H1 (cell line): Measurements from ENCODE around the gene CLBA1. TPM values are rescaled to one million over a fixed set of nuclear protein-coding genes. Genes with fewer than 3 reads are reported as not detected.

Experiments
- CTCF ChIA-PET: fragments of 300-600 bp; sonication (Branson Sonifier 250); formaldehyde crosslinking; loops from one replicate; lab custom pipeline; 2021; ENCODE audit not compliant: partially characterized antibody; lab: Charles Lee
- POLR2A ChIA-PET: fragments of 300-600 bp; sonication (Branson Sonifier 250); formaldehyde crosslinking; loops from one replicate; lab custom pipeline; 2021; ENCODE audit warnings: inconsistent platforms; ENCODE audit not compliant: partially characterized antibody; lab: Charles Lee
- DNase-seq, 2 experiments: peaks; one replicate each; pipeline versions ENCODE4 v3.0.0 to v3.0.0-alpha.2; 2010 to 2022; ENCODE audit warnings: low spot score in 2 of 2, low read depth in 1 of 2, mixed read lengths in 1 of 2
- FAIRE-seq: peaks from 2 replicates; lab custom pipeline; 2011; peaks lifted over from hg19 to GRCh38; lab: Jason Lieb, UNC
- H2AFZ ChIP-seq: 2 replicates; pipeline ENCODE4 v1.8.1; 2012; ENCODE audit warnings: low read length, inconsistent platforms
- H2AK5ac ChIP-seq: 2 replicates; pipeline ENCODE4 v1.6.1; 2013; ENCODE audit warnings: low read depth, low read length
- H2BK120ac ChIP-seq: replicated peaks from 2 replicates; pipeline ENCODE3; 2013; ENCODE audit warnings: low read depth, low read length, inconsistent platforms
- H2BK12ac ChIP-seq: 2 replicates; pipeline ENCODE4 v1.6.1; 2013; ENCODE audit warnings: low read depth, low read length
- H2BK15ac ChIP-seq: 2 replicates; pipeline ENCODE4 v1.6.1; 2013; ENCODE audit warnings: low read length
- H2BK20ac ChIP-seq: 2 replicates; pipeline ENCODE4 v1.6.1; 2013; ENCODE audit warnings: low read length
- H2BK5ac ChIP-seq: 2 replicates; pipeline ENCODE4 v1.6.1; 2013; ENCODE audit warnings: low read depth, low read length
- H3K14ac ChIP-seq: 2 replicates; pipeline ENCODE4 v1.6.1; 2013; ENCODE audit warnings: inconsistent platforms; ENCODE audit not compliant: insufficient read length
- H3K18ac ChIP-seq: 2 replicates; pipeline ENCODE4 v1.6.1; 2013; ENCODE audit warnings: low read length; ENCODE audit errors: extremely low read depth
- H3K23ac ChIP-seq: 2 replicates; pipeline ENCODE4 v1.6.1; 2013; ENCODE audit warnings: inconsistent platforms; ENCODE audit not compliant: insufficient read length
- H3K23me2 ChIP-seq: 2 replicates; pipeline ENCODE4 v1.6.1; 2013; ENCODE audit warnings: low read depth, low read length
- H3K27ac ChIP-seq: 2 replicates; pipeline ENCODE4 v1.6.1; 2011; ENCODE audit warnings: low read depth, low read length, inconsistent platforms
- H3K27me3 ChIP-seq, 4 experiments: replicated peaks in 1 of 4; 1 replicate in 1 of 4; 2 replicates in 3 of 4; pipeline versions ENCODE4 v1.6.1 to v1.8.1; 2011 to 2013; ENCODE audit warnings: low read length in 3 of 4, mild to moderate bottlenecking in 3 of 4, inconsistent platforms in 2 of 4, mixed read lengths in 2 of 4, moderate library complexity in 1 of 4; ENCODE audit not compliant: control insufficient read depth in 3 of 4, insufficient read depth in 3 of 4; ENCODE audit errors: extremely low read depth in 1 of 4
- H3K36me3 ChIP-seq, 4 experiments: 2 replicates each; pipeline versions ENCODE4 v1.6.1 to v1.8.1; 2011 to 2013; ENCODE audit warnings: mild to moderate bottlenecking in 4 of 4, low read length in 3 of 4, moderate library complexity in 2 of 4, control low read depth in 1 of 4, inconsistent platforms in 1 of 4; ENCODE audit not compliant: insufficient read depth in 4 of 4, control insufficient read depth in 2 of 4
- H3K4ac ChIP-seq: replicated peaks from 2 replicates; pipeline ENCODE3; 2013; ENCODE audit warnings: low read length, low read depth, mixed read lengths, inconsistent platforms; ENCODE audit not compliant: insufficient read length
- H3K4me1 ChIP-seq, 4 experiments: replicated peaks in 1 of 4; 1 replicate in 1 of 4; 2 replicates in 3 of 4; pipeline versions ENCODE4 v1.6.1 to v1.8.1; 2011 to 2013; ENCODE audit warnings: low read length in 3 of 4, inconsistent platforms in 2 of 4, mixed read lengths in 1 of 4; ENCODE audit not compliant: insufficient read depth in 4 of 4, control insufficient read depth in 3 of 4
- H3K4me2 ChIP-seq, 2 experiments: 2 replicates each; pipeline versions ENCODE4 v1.6.1 to v1.8.1; 2011 to 2013; ENCODE audit warnings: low read depth in 2 of 2, low read length in 2 of 2, control low read depth in 1 of 2, inconsistent platforms in 1 of 2, mild to moderate bottlenecking in 1 of 2; ENCODE audit not compliant: insufficient read depth in 1 of 2
- H3K4me3 ChIP-seq, 4 experiments: fragments of 200-600, 300-600 bp in 1 of 4; sonication (generic), shearing (Covaris generic), sonication (Bioruptor Twin) in 1 of 4; 2 replicates each; pipeline versions ENCODE4 v1.5.1 to v1.8.1; 2011 to 2016; ENCODE audit warnings: low read length in 4 of 4, low read depth in 3 of 4, control low read depth in 2 of 4, inconsistent platforms in 2 of 4, mild to moderate bottlenecking in 2 of 4, mixed read lengths in 1 of 4, moderate library complexity in 1 of 4; ENCODE audit not compliant: insufficient read depth in 2 of 4; ENCODE audit errors: extremely low read depth in 1 of 4
- H3K56ac ChIP-seq: replicated peaks from 2 replicates; pipeline ENCODE3; 2013; ENCODE audit warnings: low read depth, mild to moderate bottlenecking, mixed read lengths, low read length, inconsistent platforms; ENCODE audit not compliant: insufficient read length
- H3K79me1 ChIP-seq: 2 replicates; pipeline ENCODE4 v1.6.1; 2013; ENCODE audit warnings: low read depth, low read length, control low read depth
- H3K79me2 ChIP-seq, 2 experiments: 2 replicates each; pipeline versions ENCODE4 v1.6.1 to v1.8.1; 2012 to 2013; ENCODE audit warnings: low read length in 2 of 2, mild to moderate bottlenecking in 2 of 2, inconsistent platforms in 1 of 2; ENCODE audit not compliant: insufficient read depth in 2 of 2, control insufficient read depth in 1 of 2
- H3K9ac ChIP-seq, 4 experiments: replicated peaks in 1 of 4; 1 replicate in 1 of 4; 2 replicates in 3 of 4; pipeline versions ENCODE4 v1.6.1 to v1.8.1; 2011 to 2013; ENCODE audit warnings: low read depth in 3 of 4, low read length in 3 of 4, control low read depth in 2 of 4, mild to moderate bottlenecking in 2 of 4, moderate library complexity in 2 of 4, inconsistent platforms in 1 of 4; ENCODE audit errors: extremely low read depth in 1 of 4
- H3K9me3 ChIP-seq, 2 experiments: 2 replicates each; pipeline versions ENCODE4 v1.6.1 to v1.8.1; 2012 to 2013; ENCODE audit warnings: mild to moderate bottlenecking in 2 of 2, moderate library complexity in 2 of 2, control low read depth in 1 of 2, inconsistent platforms in 1 of 2, low read depth in 1 of 2, low read length in 1 of 2, mixed read lengths in 1 of 2; ENCODE audit not compliant: insufficient read depth in 2 of 2
- H4K20me1 ChIP-seq, 2 experiments: replicated peaks in 1 of 2; 2 replicates each; pipeline versions ENCODE3 to v1.8.1; 2011 to 2013; ENCODE audit warnings: inconsistent platforms in 2 of 2, low read length in 2 of 2, mild to moderate bottlenecking in 1 of 2; ENCODE audit not compliant: insufficient read depth in 2 of 2, control insufficient read depth in 1 of 2
- H4K5ac ChIP-seq: 2 replicates; pipeline ENCODE4 v1.6.1; 2013; ENCODE audit warnings: low read length, low read depth, mixed read lengths, inconsistent platforms; ENCODE audit not compliant: insufficient read length
- H4K8ac ChIP-seq: 2 replicates; pipeline ENCODE4 v1.8.0; 2013; ENCODE audit warnings: mild to moderate bottlenecking, moderate library complexity, low read length, inconsistent platforms; ENCODE audit not compliant: insufficient read depth; ENCODE audit errors: extremely low read depth
- H4K91ac ChIP-seq: replicated peaks from 2 replicates; pipeline ENCODE3; 2013; ENCODE audit warnings: low read length, mixed read lengths, inconsistent platforms; ENCODE audit not compliant: insufficient read length
- CEBPB ChIP-seq: IDR thresholded peaks from 2 replicates; pipeline ENCODE4 v1.6.1; 2012; ENCODE audit warnings: low read depth, low read length
- GTF2F1 ChIP-seq: IDR thresholded peaks from 2 replicates; pipeline ENCODE4 v1.6.1; 2012; ENCODE audit warnings: low read depth, low read length, improper control_type of control experiment, borderline replicate concordance
- KDM4A ChIP-seq: IDR thresholded peaks from one replicate; pipeline ENCODE4 v1.7.1; 2012; ENCODE audit warnings: low read depth, mild to moderate bottlenecking, moderate library complexity, low read length, inconsistent platforms; ENCODE audit not compliant: severe bottlenecking
- NRF1 ChIP-seq: IDR thresholded peaks from 2 replicates; pipeline ENCODE4 v1.6.1; 2011; ENCODE audit warnings: mild to moderate bottlenecking, low read depth, low read length, improper control_type of control experiment
- RAD21 ChIP-seq, 2 experiments: IDR thresholded peaks in 1 of 2; conservative IDR thresholded peaks in 1 of 2; 2 replicates each; pipeline ENCODE4 v1.6.1; 2011; ENCODE audit warnings: low read depth in 2 of 2, low read length in 2 of 2, improper control_type of control experiment in 1 of 2, inconsistent platforms in 1 of 2, mild to moderate bottlenecking in 1 of 2, moderate library complexity in 1 of 2
- SIN3A ChIP-seq, 2 experiments: IDR thresholded peaks in 1 of 2; conservative IDR thresholded peaks in 1 of 2; 2 replicates each; pipeline ENCODE4 v1.6.1; 2011 to 2012; ENCODE audit warnings: low read length in 2 of 2, improper control_type of control experiment in 1 of 2, low read depth in 1 of 2, mild to moderate bottlenecking in 1 of 2
- SP2 ChIP-seq: IDR thresholded peaks from 2 replicates; pipeline ENCODE4 v1.6.1; 2012; ENCODE audit warnings: mild to moderate bottlenecking, low read length, inconsistent platforms
- TBP ChIP-seq: IDR thresholded peaks from 2 replicates; pipeline ENCODE4 v1.6.1; 2011; ENCODE audit warnings: low read depth, low read length, improper control_type of control experiment
- ZNF274 ChIP-seq: IDR thresholded peaks from 2 replicates; pipeline ENCODE4 v1.7.0; 2012; ENCODE audit warnings: low read length, borderline replicate concordance; ENCODE audit errors: extremely low read depth
- WGBS, 2 experiments: shearing (Covaris generic) in 1 of 2; methylation state at CpG; one replicate each; pipeline versions ENCODE4 v1.1.6 to v1.1.7; 2013 to 2015; ENCODE audit warnings: low lambda C conversion rate in 2 of 2, mixed read lengths in 2 of 2, inconsistent platforms in 1 of 2, low coverage in 1 of 2, missing lambda C conversion rate in 1 of 2; ENCODE audit not compliant: insufficient replicate concordance in 2 of 2, insufficient coverage in 1 of 2, insufficient read length in 1 of 2; ENCODE audit errors: extremely low coverage in 1 of 2, missing lambda C conversion rate in 1 of 2; 5-methylcytosine and 5-hydroxymethylcytosine counted together
- polyA plus RNA-seq, 7 experiments: library from polyadenylated mRNA; depleted of rRNA in 3 of 7; stranded (reverse) in 5 of 7; unstranded in 2 of 7; fragments of >200 nt in 5 of 7; fragments of 200-250 nt in 2 of 7; gene quantifications; 1 replicate in 5 of 7; 2 replicates in 1 of 7; 4 replicates in 1 of 7; pipeline versions ENCODE4 v1.2.1 to v1.2.3, GENCODE V29; 2011 to 2013; ENCODE audit warnings: missing spikeins in 2 of 7, mixed read lengths in 2 of 7
- total RNA-seq: library from RNA; stranded (reverse); fragmentation: NEBNext Ultra II Directional; extraction: Animal tissue kit (Norgen Biotek cat#: 25700); gene quantifications from 2 replicates; pipeline ENCODE4 v1.2.1, GENCODE V29; 2021

Gene CLBA1
- total and polyA plus RNA-seq, 2 of the 8 experiments (the other 6 are each of a cell fraction or from before 2014, with no cell fraction given): 1.6 to 2.4 TPM

DNA sequence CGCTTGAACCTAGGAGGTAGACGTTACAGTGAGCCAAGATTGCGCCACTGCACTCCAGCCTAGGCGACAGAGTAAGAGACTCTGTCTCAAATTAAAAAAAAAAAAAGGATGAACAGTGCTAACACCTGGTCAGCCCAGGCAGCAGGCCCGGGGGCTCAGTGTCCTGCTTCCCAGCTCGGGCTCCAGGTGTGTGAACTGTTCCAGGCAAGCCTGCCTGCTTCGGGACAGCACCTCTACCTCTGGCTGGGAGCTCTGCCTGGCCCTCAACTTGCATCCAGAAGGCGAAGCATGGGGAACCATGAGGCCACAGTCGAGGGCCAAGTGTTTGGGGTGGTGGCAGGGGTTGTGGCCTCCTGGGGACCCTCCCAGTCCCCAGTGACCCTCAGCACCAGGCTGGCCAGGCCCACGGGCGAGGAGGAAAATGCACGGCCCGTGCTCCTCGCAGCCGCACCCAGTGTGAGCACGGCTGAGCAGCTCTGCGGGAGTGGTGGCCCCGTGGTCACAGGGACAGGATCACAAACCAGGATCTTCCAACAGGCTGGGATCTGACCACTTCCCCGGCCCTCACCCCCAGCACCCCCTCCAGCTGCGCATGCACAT lies 19.8 kb downstream of the CLBA1 start:
- ChIA-PET CTCF (interaction anchor here (1.2 to 2.0 kb wide), 5 partner anchors 9 to 109 kb away, joined by 4 to 6 read pairs (median 5); no protein-coding TSS in a partner anchor), POLR2A (interaction anchor here (1.2 to 2.7 kb wide), 5 partner anchors 11 to 15 kb away, joined by 3 to 10 read pairs (median 7); partner anchors contain the start of gene CDCA4)
- H3K14ac ChIP-seq: no peak overlapping the region
- H4K91ac ChIP-seq: no peak overlapping the region
- no peaks in the 10 kb centered on the region for H3K9me3 ChIP-seq
- no peak overlapping the region for H3K4ac ChIP-seq
- H3K4me3 ChIP-seq: no peak overlapping the region
- FAIRE-seq (no peak), DNase-seq (no peak)
- no peak overlapping the region for H4K5ac ChIP-seq
- H3K23ac ChIP-seq: no peak overlapping the region
- H2BK5ac ChIP-seq: 0 out of 2 replicates have a peak overlapping the region, but pooled peaks have one; percentile 9
- H2BK20ac ChIP-seq: no peak overlapping the region
- H2BK120ac ChIP-seq: no peak overlapping the region
- H4K8ac ChIP-seq: peak overlapping the region; percentile 82; the same call in 1 of the 2 replicates
- H2BK15ac ChIP-seq: no peak overlapping the region
- H2BK12ac ChIP-seq: no peak overlapping the region
- H3K56ac ChIP-seq: no peak overlapping the region
- peaks cover 11 to 20% of the 10 kb centered on the region in 2 experiments for H4K20me1 ChIP-seq
- H2AK5ac ChIP-seq: no peak overlapping the region
- no peak overlapping the region; the same call in 1 of the 2 replicates for H3K18ac ChIP-seq
- H3K4me1 ChIP-seq: peaks cover 0 to 2% (median 0%) of the 10 kb centered on the region in 4 experiments; a peak in 1 of 7 replicates
- H3K23me2 ChIP-seq: no peaks in the 10 kb centered on the region
- H3K27me3 ChIP-seq: no peaks in the 10 kb centered on the region
- no peak for TF ChIP-seq NRF1
- no peak for TF ChIP-seq ZNF274
- TF ChIP-seq KDM4A: no peak
- TF ChIP-seq CEBPB: no peak
- TF ChIP-seq TBP: no peak
- TF ChIP-seq RAD21 (IDR thresholded peaks at IDR 0.05 in 1 of 2, conservative IDR thresholded peaks at IDR 0.05 in 1 of 2; ENCODE audit: low read depth in 2 of 2, low read length in 2 of 2): no peak
- TF ChIP-seq SP2: no peak
- TF ChIP-seq GTF2F1: no peak
- no peak for TF ChIP-seq SIN3A (conservative IDR thresholded peaks at IDR 0.05 in 1 of 2, IDR thresholded peaks at IDR 0.05 in 1 of 2; ENCODE audit: low read depth in 1 of 2, low read length in 2 of 2)
- 79% methylated on average over 13 of the region's 20 CpGs; no CpG with 5 or more reads in 1 of the 2 experiments for WGBS, 2 experiments
- H3K79me2 ChIP-seq: peaks cover 0 to 5% of the 10 kb centered on the region in 2 experiments; a peak in 1 of 4 replicates
- H3K27ac ChIP-seq: no peak overlapping the region
- H3K9ac ChIP-seq: no peak overlapping the region
- no peaks in the 10 kb centered on the region; the same call in 1 of the 2 replicates for H3K79me1 ChIP-seq
- no peak overlapping the region for H3K4me2 ChIP-seq
- peaks cover 9 to 21% (median 13%) of the 10 kb centered on the region in 4 experiments; a peak in 7 of 8 replicates for H3K36me3 ChIP-seq
- no peak overlapping the region for H2AFZ ChIP-seq
